HepG2 (cell line): ENCODE measurements around the gene MOB3C. TPM values are rescaled to one million over a fixed set of nuclear protein-coding genes. Genes with fewer than 3 reads are reported as not detected.
A peak's percentile ranks its signal among the peaks of the same experiment; 100 is the strongest.

ENCODE experiments used
- DDIT3 ChIP-seq: sonication (generic); formaldehyde crosslinking; IDR thresholded peaks from 2 replicates; pipeline ENCODE4 v1.4.0; 2020; ENCODE audit warnings: mild to moderate bottlenecking, missing genetic modification reagents
- GATAD1 ChIP-seq: IDR thresholded peaks from 2 replicates; pipeline ENCODE4 v1.6.1; 2016; ENCODE audit warnings: missing genetic modification reagents, missing compliant biosample characterization
- GATAD2A ChIP-seq: IDR thresholded peaks from 2 replicates; pipeline ENCODE4 v1.6.1; 2016
- HMGA1 ChIP-seq: sonication (generic); formaldehyde crosslinking; conservative IDR thresholded peaks from 2 replicates; pipeline ENCODE4 v1.4.0; 2020; ENCODE audit warnings: missing genetic modification reagents
- HNF1B ChIP-seq: sonication (generic); formaldehyde crosslinking; IDR thresholded peaks from 2 replicates; pipeline ENCODE4 v1.5.1; 2020; ENCODE audit warnings: mild to moderate bottlenecking, moderate library complexity, missing genetic modification reagents
- KAT7 ChIP-seq: IDR thresholded peaks from 2 replicates; pipeline ENCODE4 v1.6.1; 2018; ENCODE audit warnings: borderline replicate concordance, missing compliant biosample characterization
- KDM5A ChIP-seq: fragments of 200-600 bp; sonication (generic); IDR thresholded peaks from 2 replicates; pipeline ENCODE4 v1.7.0; 2018; ENCODE audit warnings: antibody characterized with exemption, mild to moderate bottlenecking, low read length, borderline replicate concordance
- MEIS2 ChIP-seq: sonication (generic); formaldehyde crosslinking; IDR thresholded peaks from 2 replicates; pipeline ENCODE4 v1.9.0; 2021; ENCODE audit warnings: mild to moderate bottlenecking, missing genetic modification reagents
- MYNN ChIP-seq: sonication (generic); formaldehyde crosslinking; IDR thresholded peaks from 2 replicates; pipeline ENCODE4 v1.4.0; 2020; ENCODE audit warnings: mild to moderate bottlenecking, low read depth, missing genetic modification reagents
- NCOA5 ChIP-seq: sonication (generic); formaldehyde crosslinking; IDR thresholded peaks from 2 replicates; pipeline ENCODE4 v1.4.0; 2020; ENCODE audit warnings: missing genetic modification reagents
- PHF20 ChIP-seq: sonication (generic); formaldehyde crosslinking; IDR thresholded peaks from 2 replicates; pipeline ENCODE4 v1.5.0; 2020; ENCODE audit warnings: mild to moderate bottlenecking, missing genetic modification reagents
- PHF21A ChIP-seq: sonication (generic); formaldehyde crosslinking; IDR thresholded peaks from 2 replicates; pipeline ENCODE4 v1.5.0; 2020; ENCODE audit warnings: mild to moderate bottlenecking, missing genetic modification reagents
- RXRA ChIP-seq: sonication (generic); formaldehyde crosslinking; IDR thresholded peaks from 2 replicates; pipeline ENCODE4 v1.5.1; 2020; ENCODE audit warnings: missing genetic modification reagents
- SP140L ChIP-seq: sonication (generic); formaldehyde crosslinking; IDR thresholded peaks from 2 replicates; pipeline ENCODE4 v1.4.0; 2020; ENCODE audit warnings: missing genetic modification reagents, borderline replicate concordance
- TCF12 ChIP-seq, 2 experiments: fragments of 450-650 bp in 1 of 2; sonication (generic) in 1 of 2; formaldehyde crosslinking in 1 of 2; IDR thresholded peaks; 2 replicates each; pipeline versions ENCODE4 v1.6.1 to v1.8.0; 2017 to 2022; ENCODE audit warnings: antibody characterized with exemption in 1 of 2, mild to moderate bottlenecking in 1 of 2, missing genetic modification reagents in 1 of 2, moderate library complexity in 1 of 2
- ZNF274 ChIP-seq: sonication (generic); formaldehyde crosslinking; IDR thresholded peaks from 2 replicates; pipeline ENCODE4 v1.5.1; 2020; ENCODE audit warnings: mild to moderate bottlenecking, missing genetic modification reagents
- ZNF282 ChIP-seq: fragments of 450-650 bp; IDR thresholded peaks from 2 replicates; pipeline ENCODE4 v1.6.1; 2018; ENCODE audit not compliant: partially characterized antibody
- ZNF891 ChIP-seq: sonication (generic); formaldehyde crosslinking; IDR thresholded peaks from 2 replicates; pipeline ENCODE4 v1.5.0; 2020; ENCODE audit warnings: mild to moderate bottlenecking, missing genetic modification reagents
- polyA plus RNA-seq, 8 experiments: library from polyadenylated mRNA; depleted of rRNA in 3 of 8; stranded (reverse) in 7 of 8; unstranded in 1 of 8; fragments of >200 nt; fragmentation: Illumina TruSeq in 4 of 8; extraction: Trizol in 4 of 8; gene quantifications; 2 replicates each; pipeline versions ENCODE4 v1.2.1 to v1.2.3, GENCODE V29; 2011 to 2016; ENCODE audit warnings: low read depth in 4 of 8, missing spikeins in 1 of 8, mixed read lengths in 1 of 8; ENCODE audit not compliant: insufficient read depth in 1 of 8
- total RNA-seq, 5 experiments: library from RNA; depleted of rRNA; stranded (reverse); fragments of >200 nt; fragmentation: Illumina TruSeq; extraction: Trizol; gene quantifications; 2 replicates each; pipeline ENCODE4 v1.2.3, GENCODE V29; 2016; ENCODE audit warnings: low read depth in 1 of 5
- TF ChIP-seq, protein P1 (sequence below): sonication (generic); formaldehyde crosslinking; IDR thresholded peaks from 2 replicates; pipeline ENCODE4 v1.4.0; 2020; ENCODE audit warnings: missing genetic modification reagents
- TF ChIP-seq, protein P2 (sequence below): sonication (generic); formaldehyde crosslinking; IDR thresholded peaks from 2 replicates; pipeline ENCODE4 v1.4.0; 2020; ENCODE audit warnings: missing genetic modification reagents
- TF ChIP-seq, protein P3 (sequence below): sonication (generic); formaldehyde crosslinking; IDR thresholded peaks from 2 replicates; pipeline ENCODE4 v1.8.0; 2022; ENCODE audit warnings: missing genetic modification reagents, mild to moderate bottlenecking, moderate library complexity, borderline replicate concordance
- TF ChIP-seq, protein P4 (sequence below): sonication (generic); formaldehyde crosslinking; IDR thresholded peaks from 2 replicates; pipeline ENCODE4 v1.5.0; 2020; ENCODE audit warnings: missing genetic modification reagents, mild to moderate bottlenecking, borderline replicate concordance

MOB3C gene
- total and polyA plus RNA-seq, 2 of the 13 experiments (the other 11 are each of a cell fraction or from before 2014, with no cell fraction given) = 3.5 to 4.1 TPM

DNA sequence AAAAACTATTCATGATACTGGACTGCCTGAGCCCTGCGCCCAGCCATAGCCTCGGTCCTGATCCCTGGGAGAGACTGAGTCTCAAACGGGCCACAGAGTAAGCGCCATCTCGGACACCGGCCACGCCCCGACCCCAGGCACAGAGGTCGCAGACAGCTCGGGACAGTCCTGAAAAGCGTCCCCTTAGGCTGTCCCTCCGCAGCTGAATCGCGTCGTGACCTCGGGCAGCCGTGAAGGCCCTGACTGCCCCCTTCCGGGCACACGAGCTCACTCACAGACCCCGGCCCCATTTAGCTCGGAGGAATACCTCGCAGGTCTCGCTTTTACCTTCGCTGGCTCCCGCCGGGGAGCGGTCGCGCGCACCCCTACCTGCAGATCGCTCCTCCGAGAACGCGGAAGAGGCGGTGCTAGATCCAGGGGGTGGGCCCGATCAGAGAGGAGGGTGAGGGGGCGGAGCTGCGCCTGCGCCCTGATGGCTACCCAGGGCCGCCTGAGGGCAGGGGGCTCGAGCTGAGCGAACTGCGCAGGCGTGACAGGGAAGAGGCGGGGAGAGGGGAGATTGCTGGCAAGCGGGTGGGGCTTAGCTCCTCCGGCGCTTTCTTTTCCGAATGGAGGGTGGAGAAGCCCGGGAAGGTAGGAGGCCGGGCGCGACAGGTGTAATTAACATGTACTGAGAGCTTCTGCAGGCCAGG lies 12.6 kb downstream of the MOB3C start, which contains the start of gene MKNK1 (continued):
- TF ChIP-seq, protein P1, sequence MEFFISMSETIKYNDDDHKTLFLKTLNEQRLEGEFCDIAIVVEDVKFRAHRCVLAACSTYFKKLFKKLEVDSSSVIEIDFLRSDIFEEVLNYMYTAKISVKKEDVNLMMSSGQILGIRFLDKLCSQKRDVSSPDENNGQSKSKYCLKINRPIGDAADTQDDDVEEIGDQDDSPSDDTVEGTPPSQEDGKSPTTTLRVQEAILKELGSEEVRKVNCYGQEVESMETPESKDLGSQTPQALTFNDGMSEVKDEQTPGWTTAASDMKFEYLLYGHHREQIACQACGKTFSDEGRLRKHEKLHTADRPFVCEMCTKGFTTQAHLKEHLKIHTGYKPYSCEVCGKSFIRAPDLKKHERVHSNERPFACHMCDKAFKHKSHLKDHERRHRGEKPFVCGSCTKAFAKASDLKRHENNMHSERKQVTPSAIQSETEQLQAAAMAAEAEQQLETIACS (CRISPR knock-in tag) = peak; percentile 90
- TF ChIP-seq GATAD2A (CRISPR knock-in tag) = peak; percentile 49; the same call in 1 of the 2 replicates
- TF ChIP-seq HNF1B (CRISPR knock-in tag) = peak; percentile 54; the same call in 1 of the 2 replicates
- peak; percentile 77 for TF ChIP-seq RXRA (CRISPR knock-in tag)
- TF ChIP-seq HMGA1 = no peak
- no peak for TF ChIP-seq ZNF891 (CRISPR knock-in tag)
- TF ChIP-seq, protein P2, sequence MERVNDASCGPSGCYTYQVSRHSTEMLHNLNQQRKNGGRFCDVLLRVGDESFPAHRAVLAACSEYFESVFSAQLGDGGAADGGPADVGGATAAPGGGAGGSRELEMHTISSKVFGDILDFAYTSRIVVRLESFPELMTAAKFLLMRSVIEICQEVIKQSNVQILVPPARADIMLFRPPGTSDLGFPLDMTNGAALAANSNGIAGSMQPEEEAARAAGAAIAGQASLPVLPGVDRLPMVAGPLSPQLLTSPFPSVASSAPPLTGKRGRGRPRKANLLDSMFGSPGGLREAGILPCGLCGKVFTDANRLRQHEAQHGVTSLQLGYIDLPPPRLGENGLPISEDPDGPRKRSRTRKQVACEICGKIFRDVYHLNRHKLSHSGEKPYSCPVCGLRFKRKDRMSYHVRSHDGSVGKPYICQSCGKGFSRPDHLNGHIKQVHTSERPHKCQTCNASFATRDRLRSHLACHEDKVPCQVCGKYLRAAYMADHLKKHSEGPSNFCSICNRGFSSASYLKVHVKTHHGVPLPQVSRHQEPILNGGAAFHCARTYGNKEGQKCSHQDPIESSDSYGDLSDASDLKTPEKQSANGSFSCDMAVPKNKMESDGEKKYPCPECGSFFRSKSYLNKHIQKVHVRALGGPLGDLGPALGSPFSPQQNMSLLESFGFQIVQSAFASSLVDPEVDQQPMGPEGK = peak; percentile 59
- TF ChIP-seq, protein P3, sequence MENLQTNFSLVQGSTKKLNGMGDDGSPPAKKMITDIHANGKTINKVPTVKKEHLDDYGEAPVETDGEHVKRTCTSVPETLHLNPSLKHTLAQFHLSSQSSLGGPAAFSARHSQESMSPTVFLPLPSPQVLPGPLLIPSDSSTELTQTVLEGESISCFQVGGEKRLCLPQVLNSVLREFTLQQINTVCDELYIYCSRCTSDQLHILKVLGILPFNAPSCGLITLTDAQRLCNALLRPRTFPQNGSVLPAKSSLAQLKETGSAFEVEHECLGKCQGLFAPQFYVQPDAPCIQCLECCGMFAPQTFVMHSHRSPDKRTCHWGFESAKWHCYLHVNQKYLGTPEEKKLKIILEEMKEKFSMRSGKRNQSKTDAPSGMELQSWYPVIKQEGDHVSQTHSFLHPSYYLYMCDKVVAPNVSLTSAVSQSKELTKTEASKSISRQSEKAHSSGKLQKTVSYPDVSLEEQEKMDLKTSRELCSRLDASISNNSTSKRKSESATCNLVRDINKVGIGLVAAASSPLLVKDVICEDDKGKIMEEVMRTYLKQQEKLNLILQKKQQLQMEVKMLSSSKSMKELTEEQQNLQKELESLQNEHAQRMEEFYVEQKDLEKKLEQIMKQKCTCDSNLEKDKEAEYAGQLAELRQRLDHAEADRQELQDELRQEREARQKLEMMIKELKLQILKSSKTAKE (CRISPR knock-in tag) = no peak
- TF ChIP-seq, protein P4, sequence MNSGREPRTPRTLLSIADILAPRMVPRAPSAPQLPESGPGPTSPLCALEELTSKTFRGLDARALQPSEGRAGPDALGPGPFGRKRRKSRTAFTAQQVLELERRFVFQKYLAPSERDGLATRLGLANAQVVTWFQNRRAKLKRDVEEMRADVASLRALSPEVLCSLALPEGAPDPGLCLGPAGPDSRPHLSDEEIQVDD (CRISPR knock-in tag) = no peak; the same call in 1 of the 2 replicates
- TF ChIP-seq SP140L (CRISPR knock-in tag) = no peak
- TF ChIP-seq PHF20 = peak; percentile 82
- no peak for TF ChIP-seq DDIT3 (CRISPR knock-in tag)
- TF ChIP-seq GATAD1 = 0 out of 2 replicates have a peak, but pooled peaks have one; percentile 32
- TF ChIP-seq MYNN (CRISPR knock-in tag) = no peak
- no peak for TF ChIP-seq ZNF282
- peak; percentile 52; the same call in 1 of the 2 replicates for TF ChIP-seq MEIS2 (CRISPR knock-in tag)
- TF ChIP-seq ZNF274 (CRISPR knock-in tag) = peak; percentile 60; the same call in 1 of the 2 replicates
- no peak for TF ChIP-seq TCF12 (IDR thresholded peaks at IDR 0.05)
- no peak for TF ChIP-seq TCF12 (CRISPR knock-in tag; IDR thresholded peaks at IDR 0.05)
- peak; percentile 90; the same call in 1 of the 2 replicates for TF ChIP-seq PHF21A (CRISPR knock-in tag)
- TF ChIP-seq KAT7 = no peak; the same call in 1 of the 2 replicates
- TF ChIP-seq NCOA5 (CRISPR knock-in tag) = no peak
- peak; percentile 56; the same call in 1 of the 2 replicates for TF ChIP-seq KDM5A
